GM21529 (cell line): ENCODE data around the gene STRA6.

Experiments used
- ATAC-seq: cut with Tn5 transposase; IDR thresholded peaks from one replicate; pipeline ENCODE4 v1.9.1; 2021; ENCODE audit not compliant: unreplicated experiment

The STRA6 gene

DNA sequence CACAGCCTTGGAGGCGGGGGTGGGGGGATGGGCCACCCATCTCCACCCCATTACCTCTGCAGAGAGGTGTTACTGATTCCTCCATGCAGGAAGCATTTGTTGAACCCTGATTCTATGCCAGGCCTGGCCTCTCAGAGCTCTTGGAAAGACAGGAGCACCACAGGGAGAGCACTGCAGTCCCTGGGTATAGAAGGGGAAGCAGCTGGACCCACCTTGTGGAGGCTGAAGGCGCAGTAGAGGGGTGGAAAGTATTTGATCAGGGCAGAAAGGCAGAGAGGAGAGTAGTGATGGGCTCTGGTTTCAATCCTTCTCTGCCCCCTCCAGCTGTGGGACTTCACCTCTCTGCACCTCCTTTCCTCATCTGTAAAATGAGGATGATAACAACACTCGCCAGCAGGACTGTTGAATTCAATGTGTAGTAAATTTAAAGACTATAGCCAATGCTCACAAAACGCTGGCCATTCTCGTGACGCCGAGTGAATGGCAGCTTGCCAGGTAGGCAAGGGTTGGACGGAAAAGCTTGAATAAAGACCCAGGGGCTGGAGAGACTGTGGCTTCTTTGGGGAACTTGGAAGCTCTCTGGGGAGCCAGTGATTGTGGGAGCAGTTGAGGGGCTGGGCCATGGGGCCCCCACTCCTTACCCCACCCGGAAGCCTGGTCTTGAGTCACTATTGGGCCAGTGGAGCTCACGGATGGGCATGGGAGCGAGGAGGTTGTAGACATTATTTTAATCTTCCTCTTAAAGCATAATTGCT, 25.6 kb upstream of the STRA6 start:
- ATAC-seq: no peak

DNA sequence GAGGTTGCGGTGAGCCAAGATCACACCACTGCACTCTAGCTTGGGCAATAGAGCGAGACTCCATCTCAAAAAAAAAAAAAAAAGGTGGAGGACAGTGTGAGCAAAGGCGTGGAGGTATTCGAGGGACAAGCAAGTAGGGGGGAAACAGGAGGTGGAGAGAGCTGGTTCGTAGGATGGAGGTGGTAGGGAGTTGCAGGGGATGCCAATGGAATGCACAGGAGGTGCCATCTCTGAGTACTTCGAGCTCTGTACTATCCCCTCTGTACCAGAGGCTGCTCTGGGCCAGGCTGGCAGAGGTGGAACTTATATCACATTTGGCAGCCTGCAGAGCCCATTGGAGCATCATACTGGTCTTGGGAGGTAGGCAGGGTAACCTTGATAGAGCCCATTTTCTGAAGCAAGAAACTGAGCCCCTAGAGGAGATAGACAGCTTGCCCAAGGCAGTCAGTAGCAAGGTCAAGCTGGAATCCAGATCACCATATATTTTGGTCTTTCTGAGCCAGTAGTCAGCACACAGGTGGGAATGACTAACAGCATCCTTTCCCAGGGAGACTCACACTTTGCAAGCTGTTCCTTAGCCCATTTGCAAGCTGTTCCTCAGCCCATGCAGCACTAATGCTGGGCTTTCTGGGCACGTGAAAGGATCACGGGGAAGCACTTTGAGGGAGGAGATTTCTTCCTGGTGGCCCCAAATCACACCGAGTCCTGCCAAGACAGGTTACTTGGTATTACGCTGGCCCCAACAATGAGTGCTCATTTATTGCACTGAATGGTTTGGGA, 24.4 kb upstream of the STRA6 start:
- ATAC-seq: no peak

DNA sequence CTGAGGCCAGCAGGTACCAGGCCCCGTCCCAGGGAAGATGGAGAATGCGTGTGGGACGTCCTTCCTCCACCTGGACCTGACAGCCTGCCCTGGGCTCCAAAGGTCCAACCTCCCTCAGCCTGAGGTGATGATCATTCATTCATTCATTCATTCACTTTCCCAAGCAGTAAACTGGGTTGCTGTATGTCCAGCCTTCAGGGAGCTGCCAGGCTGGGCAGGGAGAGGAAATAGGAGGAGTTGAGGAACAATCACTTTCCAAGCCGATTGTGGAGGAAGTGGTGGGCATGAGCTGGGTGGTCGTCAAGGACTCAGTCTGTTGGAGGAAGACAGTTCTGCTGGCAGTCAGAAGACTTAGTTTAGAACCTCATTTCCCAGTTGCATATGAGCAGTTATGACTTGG, 23.3 kb upstream of the STRA6 start:
- ATAC-seq: no peak

DNA sequence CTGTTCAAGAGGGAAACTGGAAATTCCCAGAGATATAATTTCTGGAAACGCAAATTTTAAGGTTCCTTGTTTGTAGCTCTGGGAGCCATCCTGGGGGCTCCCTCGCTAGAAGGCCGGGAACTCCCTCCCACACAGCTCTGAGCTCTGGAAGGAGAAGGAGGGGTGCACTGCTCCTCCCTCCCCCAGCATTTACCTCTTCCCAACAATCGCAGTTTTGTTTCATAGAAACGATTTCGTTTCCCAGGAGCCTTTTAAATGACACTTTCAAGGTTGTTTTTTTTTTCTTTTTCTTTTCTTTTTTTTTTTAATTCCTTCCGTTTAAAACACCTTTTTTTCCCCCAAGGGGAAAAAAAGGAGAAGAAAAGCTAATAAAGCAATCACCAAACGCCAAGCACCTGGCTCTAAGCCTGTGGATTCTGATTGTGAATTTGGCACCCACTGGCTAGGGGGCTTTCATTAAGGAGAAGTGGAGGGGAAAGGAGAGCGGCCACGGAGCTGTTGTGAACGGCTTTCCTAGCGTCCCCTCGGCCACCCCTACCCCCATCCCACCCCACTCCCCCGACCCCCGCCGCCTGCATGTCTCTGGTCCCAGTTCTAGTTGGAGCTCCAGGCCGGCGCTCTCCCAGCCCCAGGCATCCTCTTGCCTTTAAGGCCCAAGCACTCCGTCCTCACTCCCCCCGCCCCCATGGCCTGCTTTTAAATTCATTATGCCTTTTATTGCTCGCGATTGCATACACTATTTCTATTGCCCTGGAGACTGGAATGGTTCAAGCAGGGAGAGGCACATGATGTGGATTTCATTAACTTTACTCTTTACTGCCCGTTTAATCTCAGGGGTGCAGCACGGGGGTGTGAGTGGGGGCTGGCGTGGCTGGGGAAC, 19.9 kb upstream of the STRA6 start:
- no peak for ATAC-seq

GRCh38 chr15:74221399-74222239, 19.0 kb upstream of the STRA6 start:
- no peak for ATAC-seq

GRCh38 chr15:74220475-74221248, 18.1 kb upstream of the STRA6 start:
- no peak for ATAC-seq

DNA sequence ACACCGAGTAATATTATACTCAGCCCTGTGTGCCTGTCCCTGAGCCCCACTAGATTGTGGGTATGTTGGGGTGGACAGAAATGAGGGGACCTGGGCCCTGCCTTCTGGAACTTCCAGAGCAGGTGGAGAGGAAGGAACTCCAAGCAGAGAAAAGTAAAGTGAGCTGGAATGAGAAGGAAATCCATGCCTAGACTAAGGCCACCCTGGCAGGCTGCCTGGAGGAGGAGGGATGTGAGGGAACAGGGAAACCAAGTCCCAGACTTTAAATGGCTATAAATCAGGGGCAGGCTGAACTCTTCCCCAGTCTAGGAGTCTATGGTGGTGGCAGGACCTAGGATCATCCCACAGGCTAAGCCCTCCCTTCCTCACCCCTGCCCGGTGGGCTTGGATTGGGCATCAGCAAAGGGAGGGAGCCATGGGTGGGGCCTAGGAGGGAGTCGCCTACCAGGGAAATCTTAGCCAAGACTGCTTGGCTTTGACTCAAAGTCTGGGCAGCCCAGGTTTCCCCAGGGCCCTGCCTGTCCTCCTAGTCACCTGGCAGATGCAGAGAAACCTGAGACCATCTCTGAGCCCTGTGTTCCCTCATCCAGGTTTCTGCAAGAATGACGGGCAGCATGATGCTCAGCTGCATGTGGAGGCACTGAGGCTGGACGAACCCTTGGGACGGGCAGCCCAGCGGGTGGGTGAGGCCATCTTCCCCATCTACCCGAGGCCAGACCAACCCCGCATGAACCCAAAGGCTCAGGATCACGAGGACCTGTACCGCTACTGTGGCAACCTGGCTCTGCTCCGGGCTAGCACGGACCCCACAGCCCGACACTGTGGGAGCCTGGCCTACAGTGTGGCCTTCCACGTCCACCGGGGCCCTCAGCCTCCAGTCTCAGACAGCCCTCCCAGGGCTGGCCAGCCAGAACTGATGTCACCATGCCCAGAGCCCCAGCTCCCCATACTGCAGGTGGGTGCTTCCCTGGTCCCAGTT, 15.6 kb upstream of the STRA6 start:
- no peak for ATAC-seq

GRCh38 chr15:74216949-74217348, 14.4 kb upstream of the STRA6 start:
- ATAC-seq: no peak

DNA sequence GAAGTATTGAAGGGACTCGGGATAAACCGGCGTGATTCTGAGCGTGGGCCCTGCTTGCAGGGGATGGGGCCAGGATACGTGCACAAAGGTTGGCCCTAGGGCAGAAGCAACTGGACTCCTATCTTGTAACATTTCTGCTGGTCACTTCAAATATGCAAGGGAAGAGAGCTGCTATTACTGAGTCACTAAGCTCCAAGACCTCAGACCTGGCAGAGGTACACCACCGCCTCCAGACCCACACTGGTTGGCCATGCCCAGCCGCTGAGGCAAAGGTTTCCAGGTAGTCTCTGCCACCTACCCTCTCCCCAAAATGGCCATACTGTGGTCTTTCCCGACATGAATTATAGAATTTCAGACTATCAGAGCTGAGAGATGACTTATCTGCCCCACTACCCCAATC, 13.4 kb upstream of the STRA6 start:
- no peak for ATAC-seq

DNA sequence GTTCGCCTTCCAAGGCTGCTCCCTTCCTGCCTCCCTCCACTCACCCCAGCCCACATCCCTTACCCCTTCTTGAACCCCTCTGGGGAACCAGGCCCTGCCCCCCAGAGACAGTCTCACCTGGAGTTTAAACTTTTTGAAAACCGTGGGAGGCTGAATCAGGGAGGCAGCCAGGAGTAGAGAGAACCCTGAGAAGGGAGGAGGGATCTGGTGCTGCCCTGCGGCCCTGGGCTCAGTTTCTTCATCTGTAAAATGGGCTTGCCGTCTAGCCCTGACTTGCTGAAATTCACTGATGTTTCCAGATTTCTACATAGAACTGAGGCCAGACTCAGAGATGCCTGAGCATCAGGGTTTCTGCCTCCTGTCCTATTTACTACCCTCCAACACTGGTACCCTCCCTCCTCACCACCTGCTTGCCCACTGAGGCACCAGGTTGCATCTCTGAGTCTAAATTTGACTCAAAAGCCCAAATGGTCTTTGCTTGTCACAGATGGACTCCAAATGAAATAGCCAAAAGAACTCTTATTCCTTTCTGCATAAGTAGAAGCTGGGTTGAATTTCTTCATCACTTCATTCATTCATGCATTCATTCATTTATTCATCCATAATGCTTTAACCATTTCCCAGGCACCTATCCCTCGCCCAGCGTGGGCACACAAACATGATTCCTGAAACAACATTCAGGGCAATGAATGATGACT, 11.9 kb upstream of the STRA6 start:
- ATAC-seq: no peak

DNA sequence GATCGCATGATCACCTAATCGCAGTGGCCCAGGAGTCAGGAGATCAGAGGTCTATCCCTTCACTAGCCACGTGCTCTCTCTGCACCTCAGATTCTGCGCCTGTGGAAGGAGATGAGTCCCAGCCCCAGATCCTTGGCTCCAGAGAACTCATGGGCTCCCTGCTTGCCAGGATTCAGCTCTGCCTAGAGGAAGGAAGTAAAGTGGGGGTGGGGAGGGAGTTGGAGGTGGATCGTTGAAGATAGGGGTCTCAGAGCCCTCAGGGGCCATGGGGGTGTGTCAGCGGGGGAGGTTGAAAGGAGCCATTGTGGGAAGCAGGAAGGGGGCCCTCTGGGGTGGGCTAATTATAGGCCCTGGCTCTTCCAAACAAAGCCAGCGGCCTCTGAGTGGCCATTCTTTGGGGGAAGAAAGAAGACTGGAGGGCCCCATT, 11.3 kb upstream of the STRA6 start:
- ATAC-seq: no peak

DNA sequence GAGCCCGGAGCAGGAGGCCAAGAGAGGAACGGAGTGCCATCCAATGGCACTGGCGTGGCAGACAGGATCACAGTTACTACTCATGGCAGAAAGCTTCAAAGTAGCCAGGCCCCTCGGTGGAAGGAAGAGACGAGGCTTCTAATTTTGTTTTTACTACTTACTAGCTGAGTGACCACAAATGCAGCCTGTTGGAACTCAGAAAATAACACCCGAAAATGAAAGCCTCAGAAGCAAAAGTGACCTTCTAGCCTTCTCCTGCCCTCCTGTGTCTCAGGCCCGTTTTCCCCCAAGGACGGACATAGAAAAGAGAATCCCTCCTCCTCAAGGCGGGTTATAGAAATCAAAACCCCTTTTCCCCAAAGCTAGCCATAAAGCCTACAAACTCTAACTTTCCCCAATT, 9.9 kb upstream of the STRA6 start:
- no peak for ATAC-seq

GRCh38 chr15:74211656-74212055, 9.1 kb upstream of the STRA6 start:
- no peak for ATAC-seq

DNA sequence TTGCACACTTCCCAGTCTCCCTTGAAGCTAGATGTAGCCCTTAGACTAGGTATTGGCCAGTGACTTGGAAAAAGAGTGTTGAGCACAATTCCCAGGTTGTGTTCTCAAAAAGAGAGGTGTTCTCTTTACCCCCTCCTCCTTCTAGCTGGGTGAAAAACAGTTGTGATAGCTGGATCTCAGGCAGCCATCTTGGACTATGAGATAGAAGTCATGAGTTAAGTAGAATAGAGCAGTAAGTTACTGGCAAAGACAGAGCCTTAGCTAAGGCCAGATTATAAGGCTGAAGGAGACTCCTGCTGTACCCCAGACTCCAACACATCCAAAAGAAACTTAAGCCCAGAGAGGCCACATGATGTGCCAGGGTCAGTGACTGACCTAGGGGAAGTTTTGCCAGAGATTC, 8.1 kb upstream of the STRA6 start:
- ATAC-seq: no peak

GRCh38 chr15:74209997-74210671, 7.5 kb upstream of the STRA6 start:
- no peak for ATAC-seq

GRCh38 chr15:74209560-74209958, 7.0 kb upstream of the STRA6 start:
- no peak for ATAC-seq

DNA sequence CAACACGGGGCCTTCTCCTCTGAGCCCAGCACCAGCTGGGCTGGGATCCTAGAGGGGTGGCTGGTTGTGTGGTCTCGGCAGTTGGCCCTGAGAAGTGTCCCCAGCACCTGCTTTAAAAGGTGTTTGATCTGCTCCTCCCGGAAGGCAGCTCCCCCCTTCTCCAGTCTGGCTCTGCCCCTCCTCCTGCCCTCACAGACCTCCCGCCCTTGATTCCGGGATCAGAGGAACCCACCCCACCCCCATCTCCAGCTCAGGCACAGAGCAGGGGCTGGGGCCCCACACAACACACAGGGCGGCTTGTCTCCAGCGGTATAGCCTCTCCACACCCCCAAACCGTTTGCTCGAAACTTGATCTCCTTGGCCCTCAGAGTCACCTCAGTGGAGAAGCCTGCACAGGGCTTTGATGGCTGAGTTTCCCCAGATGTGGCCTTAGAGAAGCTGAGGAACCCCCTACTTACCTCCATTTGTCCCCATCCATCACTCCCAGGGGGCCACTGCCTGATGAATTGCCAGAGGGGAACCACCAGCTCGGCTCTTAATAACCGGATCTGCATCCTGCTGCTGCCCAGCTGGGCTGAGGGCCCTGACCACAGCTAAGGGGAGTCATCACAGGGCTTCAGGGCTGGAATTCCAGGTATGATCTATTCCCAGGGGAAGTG, 6.4 kb upstream of the STRA6 start:
- ATAC-seq: no peak
